Left kidney (tissue), 2 donors: ENCODE measurements around the gene SGO2. TPM values are rescaled to one million over a fixed set of nuclear protein-coding genes. Genes with fewer than 3 reads are reported as not detected.
"Not testable (repeated sequence)": the region's sequence is repeated elsewhere in the genome, so short reads cannot be mapped to it uniquely, and the experiment has no call there.

Experiments
- DNase-seq: peaks from one replicate; pipeline ENCODE4 v3.0.0-alpha.2; 2013
- polyA plus RNA-seq: library from polyadenylated mRNA; unstranded; fragments of 120-200 nt; gene quantifications from one replicate; pipeline ENCODE4 v1.2.1, GENCODE V29; 2013; ENCODE audit not compliant: insufficient read length

The SGO2 gene
- polyA plus RNA-seq, 1 donor, result 21.8 TPM

DNA sequence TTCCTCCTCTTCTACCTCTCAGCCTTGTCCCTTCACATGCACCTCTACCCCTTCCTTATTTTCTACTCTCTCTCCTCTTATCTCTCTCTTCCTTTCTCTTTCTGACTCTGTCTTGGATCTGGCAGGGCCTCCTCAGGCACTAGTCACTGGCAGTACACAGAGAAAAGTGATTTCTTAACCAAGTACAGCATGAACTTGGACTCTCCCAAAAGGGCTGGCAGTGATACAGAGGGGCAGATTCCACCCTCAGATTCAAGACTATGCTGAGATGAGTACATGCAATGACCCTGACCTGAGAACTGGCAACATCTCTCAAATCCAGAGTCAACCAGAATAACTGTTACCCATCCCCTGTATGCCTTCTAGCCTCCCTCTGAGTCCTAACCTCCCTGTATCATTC is 64.1 kb downstream of the SGO2 start:
- DNase-seq, result no peak

- DNase-seq, result no peak
Measured at GRCh38 chr2:200591308-200591707, 65.3 kb downstream of the SGO2 start.

DNA sequence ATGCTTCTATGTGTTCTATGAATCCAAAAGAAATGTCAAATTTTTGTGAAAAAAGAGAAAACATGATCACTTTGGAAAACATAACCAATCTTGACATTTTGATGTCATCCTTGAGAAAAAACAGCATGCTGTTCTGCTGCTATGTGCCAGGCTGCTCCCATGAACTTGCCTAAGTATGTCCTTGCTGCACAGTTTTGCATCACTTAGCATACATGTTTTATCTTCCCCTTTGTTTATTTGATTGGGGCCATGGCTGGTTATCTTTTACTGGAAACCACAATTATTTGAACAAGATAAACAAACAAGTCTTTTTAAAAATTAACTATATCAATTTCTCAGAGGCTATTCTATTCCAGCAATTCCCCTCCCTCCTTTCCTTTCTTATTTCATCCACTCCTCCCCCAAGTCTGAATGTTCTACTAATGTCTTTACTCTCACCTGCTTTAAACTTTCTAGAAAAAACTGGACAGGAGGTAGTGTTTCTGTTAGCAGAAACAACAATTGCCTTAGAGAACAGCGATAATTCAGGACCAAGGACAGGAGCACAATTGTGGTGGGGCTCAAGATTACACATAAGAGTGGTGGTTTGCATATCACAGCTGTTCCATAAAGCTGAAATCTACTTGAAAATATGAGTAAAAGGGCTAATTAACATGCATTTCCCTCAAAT is 66.5 kb downstream of the SGO2 start:
- DNase-seq, result peak; percentile 55

- no peak for DNase-seq
Measured at GRCh38 chr2:200593905-200594304, 67.9 kb downstream of the SGO2 start.

DNA sequence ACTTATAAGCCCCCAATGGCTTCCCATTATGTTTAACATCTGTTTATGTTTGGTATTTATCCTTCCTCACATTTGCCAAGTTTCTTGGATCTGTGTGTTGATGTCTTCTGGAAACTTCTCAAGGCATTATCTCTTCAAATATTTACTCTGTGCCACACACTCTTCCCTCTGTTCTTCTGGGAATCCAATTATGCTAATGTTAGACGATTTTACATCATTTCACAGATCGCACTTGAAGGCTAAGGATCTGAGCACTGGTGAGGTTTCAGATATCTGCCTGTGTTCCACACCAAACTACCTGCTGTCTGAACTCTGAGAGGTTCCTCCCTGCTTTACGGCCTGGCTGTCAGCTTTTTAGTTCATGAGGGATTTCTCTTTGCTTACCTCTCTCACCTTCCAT is 69.9 kb downstream of the SGO2 start:
- DNase-seq, result no peak

DNA sequence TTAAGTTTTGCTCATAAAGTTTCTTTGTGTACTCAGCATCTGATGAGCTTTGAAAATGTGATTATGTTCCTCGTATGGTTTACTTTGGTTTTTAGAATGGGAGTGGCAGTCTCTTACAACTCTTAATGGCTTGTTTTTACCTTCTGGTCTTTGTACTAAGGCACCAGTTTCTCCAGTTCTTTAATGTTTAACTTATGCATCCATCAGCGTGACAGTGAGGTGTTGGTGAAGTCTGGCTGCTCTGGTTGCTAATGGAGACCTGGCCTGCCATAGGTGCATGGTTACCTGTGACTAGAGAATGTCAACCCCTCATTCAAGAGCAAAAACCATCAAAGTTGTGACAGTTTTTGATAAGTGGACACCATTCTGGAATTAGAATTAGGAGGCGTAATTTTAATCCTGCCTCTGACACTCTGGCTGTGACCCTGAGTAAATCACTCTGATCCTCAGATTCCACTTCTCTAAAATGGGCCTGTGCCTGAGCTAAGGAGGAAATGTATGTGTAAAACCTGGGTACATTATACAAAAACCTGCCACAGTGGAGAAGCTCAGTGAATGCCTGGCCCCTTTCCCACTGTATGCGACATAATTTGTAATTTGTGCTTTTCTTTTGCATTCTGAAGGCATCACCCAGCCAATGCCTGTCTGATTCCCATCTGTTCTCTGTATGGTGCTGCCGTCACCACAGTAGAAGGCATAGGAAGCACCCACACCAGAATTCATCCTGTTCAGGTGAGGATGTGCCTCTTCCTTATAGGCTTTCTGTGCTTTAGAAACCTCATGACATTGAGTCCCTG is 71.0 kb downstream of the SGO2 start:
- DNase-seq, result no peak

DNA sequence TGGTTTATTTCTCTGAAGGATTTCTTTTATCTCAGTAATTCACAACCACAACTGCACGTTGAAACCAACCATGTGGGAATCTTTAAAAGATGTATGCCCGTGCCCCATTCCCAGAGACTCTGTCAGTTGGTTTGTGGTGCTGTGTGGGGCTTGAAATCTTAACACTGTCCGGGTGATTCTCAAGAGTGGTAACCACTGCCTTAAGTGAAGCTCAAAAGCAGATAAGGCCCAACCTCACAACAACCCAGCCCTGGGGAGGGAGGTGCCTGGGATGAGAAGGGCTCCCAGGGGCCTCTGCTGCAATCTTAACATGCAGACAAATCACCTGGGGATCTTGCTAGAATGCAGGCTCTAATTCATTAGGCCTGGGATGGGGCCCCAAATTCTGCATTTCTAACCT is 73.2 kb downstream of the SGO2 start:
- no peak for DNase-seq

- no peak for DNase-seq
Measured at GRCh38 chr2:200600549-200601225, 74.7 kb downstream of the SGO2 start.

DNA sequence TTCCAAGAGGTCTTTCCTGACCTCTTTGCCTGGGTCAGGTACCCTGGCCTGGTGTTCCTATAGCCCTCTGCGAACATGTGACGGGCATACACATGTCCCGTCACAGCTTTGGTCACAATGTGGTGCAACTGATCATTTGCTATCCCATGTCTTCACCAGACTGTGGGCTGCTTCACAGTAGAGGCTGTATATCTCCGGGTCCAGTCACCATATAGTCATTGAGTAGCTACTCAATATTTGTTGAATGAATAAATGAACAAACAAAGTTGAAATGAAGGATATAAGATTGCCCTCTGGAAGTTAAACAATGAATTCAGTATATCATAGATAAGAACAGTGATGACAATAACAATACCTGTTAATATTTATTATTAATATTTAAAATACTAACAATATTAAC is 76.6 kb downstream of the SGO2 start:
- DNase-seq, result no peak

- DNase-seq, result no peak
Measured at GRCh38 chr2:200603972-200604371, 78.0 kb downstream of the SGO2 start.

GRCh38 chr2:200604571-200605255 is 78.7 kb downstream of the SGO2 start:
- DNase-seq, result no peak

DNA sequence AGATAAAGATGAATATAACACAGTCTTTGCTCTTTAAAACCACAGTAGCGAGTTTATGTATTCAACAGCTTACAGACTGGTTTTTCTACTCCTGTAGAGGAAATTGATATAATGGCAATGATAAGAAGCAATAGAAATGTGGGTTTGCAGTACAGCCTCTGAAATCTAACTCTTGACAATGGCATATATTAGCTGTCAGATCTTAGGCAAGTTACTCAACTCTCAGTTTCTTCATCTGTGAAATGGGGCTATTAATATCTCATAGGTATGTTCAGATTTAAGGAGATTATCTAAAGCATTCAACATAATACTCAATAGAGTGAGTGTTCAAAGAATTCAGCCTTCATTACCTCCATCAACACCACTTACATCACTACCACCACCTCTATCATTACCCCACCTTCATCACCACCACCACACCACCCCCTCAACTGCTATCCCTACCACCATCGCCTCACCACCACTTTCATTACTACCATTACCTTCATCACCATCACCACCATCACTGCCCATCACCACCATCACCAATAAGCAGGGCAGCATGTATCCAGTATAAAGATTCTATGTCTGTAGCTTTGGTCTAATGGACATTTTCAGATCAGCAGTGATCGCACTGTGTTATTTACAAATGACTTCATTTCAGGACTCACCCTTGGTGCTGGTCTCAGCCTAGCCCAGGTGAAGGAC is 82.5 kb downstream of the SGO2 start:
- no peak for DNase-seq

DNA sequence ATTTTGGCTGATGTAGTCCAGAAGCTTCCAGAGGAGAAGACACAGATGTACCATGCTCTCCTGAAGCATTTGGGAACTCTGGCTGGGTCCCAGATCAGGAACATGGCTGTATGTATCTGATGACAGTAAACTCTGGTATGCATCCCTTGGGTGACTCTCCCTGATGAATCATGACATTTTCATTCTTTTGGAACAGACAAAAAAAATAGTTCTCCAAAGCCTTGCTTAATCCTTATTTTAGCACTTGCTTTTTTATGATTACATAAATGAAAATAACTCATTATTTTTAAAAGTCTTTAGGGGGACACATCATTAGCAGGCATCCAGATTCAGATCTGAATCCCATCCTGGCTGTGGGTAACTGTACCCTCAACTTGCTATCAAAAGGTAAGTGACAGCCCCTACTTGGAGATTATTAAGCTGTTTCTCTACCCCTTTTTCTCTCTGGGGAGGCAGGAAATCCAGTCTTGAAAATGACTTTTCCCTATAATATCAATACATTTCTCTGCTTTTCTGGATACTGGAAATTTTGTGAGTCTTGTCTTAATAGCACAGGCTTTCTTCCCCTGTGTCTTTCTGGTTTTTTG is 83.1 kb downstream of the SGO2 start:
- DNase-seq, result no peak

DNA sequence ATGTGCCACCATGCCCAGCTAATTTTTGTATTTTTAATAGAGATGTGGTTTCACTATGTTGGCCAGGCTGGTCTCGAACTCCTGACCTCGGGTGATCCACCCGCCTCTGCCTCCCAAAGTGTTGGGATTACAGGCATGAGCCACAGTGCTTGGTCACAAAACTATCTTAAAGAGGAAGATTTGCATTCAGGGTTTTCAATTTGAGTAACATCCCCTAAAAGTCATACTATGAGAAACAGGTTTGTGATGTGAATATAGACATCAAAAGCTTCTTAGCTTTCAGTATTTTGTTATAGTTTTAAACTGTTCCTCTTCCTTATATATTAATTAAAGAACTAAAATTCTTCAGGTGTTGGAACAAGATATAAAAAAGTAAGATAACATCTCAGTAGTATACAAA is 84.2 kb downstream of the SGO2 start:
- not testable (repeated sequence) for DNase-seq

GRCh38 chr2:200613692-200614091 is 87.7 kb downstream of the SGO2 start:
- DNase-seq, result no peak

DNA sequence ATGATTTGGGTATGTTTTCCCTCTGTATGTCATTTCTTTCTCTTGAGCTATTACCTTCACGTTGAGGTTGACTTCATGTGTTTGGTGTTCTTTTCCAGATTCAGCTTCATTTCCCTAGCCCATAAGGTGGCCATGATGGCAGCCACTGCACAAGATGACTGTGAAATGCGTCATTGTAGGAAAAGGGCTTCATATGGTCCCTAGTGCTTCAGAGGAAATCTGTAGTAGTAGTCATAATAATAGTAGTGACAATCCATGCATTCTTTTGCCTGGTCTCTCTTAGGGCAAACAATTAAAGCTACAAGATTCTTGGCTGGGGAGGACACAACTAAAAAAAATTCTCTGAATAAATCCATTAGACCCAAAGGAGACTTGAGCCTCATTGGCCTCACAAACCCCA is 88.2 kb downstream of the SGO2 start:
- DNase-seq, result no peak

DNA sequence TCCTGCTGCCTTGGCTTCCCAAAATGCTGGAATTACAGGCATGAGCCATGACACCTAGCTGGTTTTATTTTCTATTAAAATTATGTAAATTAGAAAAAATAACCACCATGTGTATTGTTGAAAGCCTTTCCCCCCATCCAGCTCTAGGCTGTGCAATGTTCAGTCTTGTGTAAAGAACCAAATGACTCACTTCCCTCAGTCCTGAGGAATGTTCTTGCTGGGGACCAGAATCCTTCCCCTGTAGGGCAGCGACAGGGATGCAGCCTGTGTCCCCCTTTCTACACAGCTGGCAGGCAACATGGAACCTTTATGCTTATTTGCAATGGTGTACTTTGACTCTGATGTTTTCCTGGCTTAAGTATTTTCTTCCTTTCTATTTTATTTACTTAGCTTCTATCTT is 89.2 kb downstream of the SGO2 start:
- no peak for DNase-seq

DNA sequence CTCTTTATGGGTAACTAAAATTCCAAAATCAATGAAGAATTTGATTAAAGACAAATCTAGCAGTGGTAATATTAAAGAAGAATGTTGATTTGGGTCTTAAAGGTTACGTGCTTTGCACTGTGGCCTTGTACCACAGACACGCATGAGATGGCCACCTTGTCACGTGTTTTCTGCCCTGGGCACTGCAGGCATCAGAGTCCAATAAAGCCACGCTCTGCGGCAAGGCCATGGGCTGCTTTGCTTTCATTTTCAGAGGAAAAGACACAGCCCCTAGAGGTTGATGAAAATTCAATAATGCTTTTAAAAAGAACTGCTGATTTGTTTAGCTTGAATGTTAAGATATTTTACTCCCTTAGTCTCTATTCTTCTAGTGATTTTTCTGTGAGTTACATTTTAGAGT is 90.2 kb downstream of the SGO2 start:
- DNase-seq, result no peak

- DNase-seq, result no peak
Measured at GRCh38 chr2:200616656-200617055, 90.6 kb downstream of the SGO2 start.

GRCh38 chr2:200617156-200618053 is 91.4 kb downstream of the SGO2 start:
- DNase-seq, result no peak

- no peak for DNase-seq
Measured at GRCh38 chr2:200618054-200618419, 92.0 kb downstream of the SGO2 start.
